Thyroid gland (tissue), 4 donors: ENCODE data around the gene ARL2BP. TPM values are rescaled to one million over a fixed set of nuclear protein-coding genes. Genes with fewer than 3 reads are reported as not detected.

Experiments used
- DNase-seq, 2 donors: peaks; one replicate each; pipeline ENCODE4 v3.0.0-alpha.2; 2019
- H3K27ac ChIP-seq, 3 donors: fragments of 200-600 bp; sonication (generic); 1 replicate in 2 of 3; 2 replicates in 1 of 3; pipeline ENCODE4 v1.5.1; 2016 to 2019; ENCODE audit warnings: mild to moderate bottlenecking in 1 of 3, moderate library complexity in 1 of 3
- H3K27me3 ChIP-seq: fragments of 200-600 bp; sonication (generic); one replicate; pipeline ENCODE4 v1.5.1; 2019
- H3K36me3 ChIP-seq, 2 donors: fragments of 200-600 bp; sonication (generic); one replicate each; pipeline ENCODE4 v1.5.1; 2016 to 2019
- H3K4me1 ChIP-seq, 2 donors: fragments of 200-600 bp; sonication (generic); one replicate each; pipeline ENCODE4 v1.5.1; 2017 to 2019
- H3K4me3 ChIP-seq, 3 donors: fragments of 200-600 bp; sonication (generic); replicated peaks in 1 of 3; 1 replicate in 2 of 3; 2 replicates in 1 of 3; pipeline ENCODE4 v1.5.1; 2016; ENCODE audit warnings: mild to moderate bottlenecking in 1 of 3
- H3K9me3 ChIP-seq: fragments of 200-600 bp; sonication (generic); one replicate; pipeline ENCODE4 v1.5.1; 2017
- CTCF ChIP-seq, 6 experiments: fragments of 200-600 bp in 3 of 6; fragments of 450-650 bp in 3 of 6; sonication (generic) in 3 of 6; IDR thresholded peaks; one replicate each; pipeline ENCODE4 v1.5.1; 2016 to 2019; ENCODE audit warnings: antibody characterized with exemption in 6 of 6, mild to moderate bottlenecking in 2 of 6, inconsistent platforms in 1 of 6, moderate library complexity in 1 of 6
- POLR2A ChIP-seq, 2 donors: fragments of 450-650 bp; IDR thresholded peaks; one replicate each; pipeline ENCODE4 v1.6.1; 2017; ENCODE audit warnings: antibody characterized with exemption in 2 of 2, mild to moderate bottlenecking in 2 of 2, moderate library complexity in 1 of 2
- WGBS, 2 donors: methylation state at CpG; one replicate each; pipeline ENCODE4 v1.1.5; 2017; 5-methylcytosine and 5-hydroxymethylcytosine counted together
- intact Hi-C: fragments of 100-400 bp; cut with DNase I; formaldehyde crosslinking; loops from one replicate; pipeline ENCODE4 v1.15.1; 2023
- total RNA-seq, 4 donors: library from RNA; depleted of rRNA; stranded (reverse); fragments of >200 nt; gene quantifications; one replicate each; pipeline ENCODE4 v1.2.3, GENCODE V29; 2016

Gene ARL2BP
- total RNA-seq, 4 donors from 2014 or later = 51.2 to 68.9 (median 60.0) TPM

- intact Hi-C loops = no loop called here
- no peak overlapping the region for H3K27ac ChIP-seq
- TF ChIP-seq CTCF (IDR thresholded peaks at IDR 0.05) = no peak
- no peak for TF ChIP-seq POLR2A (IDR thresholded peaks at IDR 0.05)
- 20 to 28% methylated on average over 15 to 20 of the region's 22 CpGs for WGBS, 2 donors
- no peaks in the 10 kb centered on the region for H3K27me3 ChIP-seq
- H3K4me3 ChIP-seq = peak overlapping the region; percentile 31 to 65 (median 56)
- H3K4me1 ChIP-seq = peaks cover 16 to 30% of the 10 kb centered on the region in 2 donors
- no peak for DNase-seq
- no peaks in the 10 kb centered on the region for H3K9me3 ChIP-seq
- H3K36me3 ChIP-seq = no peaks in the 10 kb centered on the region
Observed at GRCh38 chr16:57284952-57285363, 39.9 kb downstream of the ARL2BP start.

- Histone ChIP-seq H3K9me3 (no peaks in the 10 kb centered on the region), H3K36me3 (no peaks in the 10 kb centered on the region), H3K27ac (no peak overlapping the region), H3K4me3 (no peak overlapping the region), H3K27me3 (no peaks in the 10 kb centered on the region), H3K4me1 (peaks cover 16 to 26% of the 10 kb centered on the region in 2 donors)
- DNase-seq = no peak
- no peak for TF ChIP-seq POLR2A (IDR thresholded peaks at IDR 0.05)
- TF ChIP-seq CTCF (IDR thresholded peaks at IDR 0.05) = no peak
- intact Hi-C loops = no loop called here
- 80 to 87% methylated on average over 5 of the region's 5 CpGs for WGBS, 2 donors
Observed at GRCh38 chr16:57285379-57285778, 40.3 kb downstream of the ARL2BP start.

- no peaks in the 10 kb centered on the region for H3K36me3 ChIP-seq
- TF ChIP-seq POLR2A (IDR thresholded peaks at IDR 0.05) (no peak), CTCF (IDR thresholded peaks at IDR 0.05) (no peak)
- H3K4me1 ChIP-seq = peaks cover 0 to 5% of the 10 kb centered on the region in 2 donors
- no peaks in the 10 kb centered on the region for H3K9me3 ChIP-seq
- WGBS, 2 donors = 63 to 68% methylated on average over 13 to 14 of the region's 14 CpGs
- no peak overlapping the region for H3K27ac ChIP-seq
- intact Hi-C loops = no loop called here
- peak in 1 of 2 donors; percentile 36 for DNase-seq
- H3K27me3 ChIP-seq = no peaks in the 10 kb centered on the region
- H3K4me3 ChIP-seq = no peak overlapping the region
Observed at GRCh38 chr16:57289391-57290257, 44.6 kb downstream of the ARL2BP start.

DNA sequence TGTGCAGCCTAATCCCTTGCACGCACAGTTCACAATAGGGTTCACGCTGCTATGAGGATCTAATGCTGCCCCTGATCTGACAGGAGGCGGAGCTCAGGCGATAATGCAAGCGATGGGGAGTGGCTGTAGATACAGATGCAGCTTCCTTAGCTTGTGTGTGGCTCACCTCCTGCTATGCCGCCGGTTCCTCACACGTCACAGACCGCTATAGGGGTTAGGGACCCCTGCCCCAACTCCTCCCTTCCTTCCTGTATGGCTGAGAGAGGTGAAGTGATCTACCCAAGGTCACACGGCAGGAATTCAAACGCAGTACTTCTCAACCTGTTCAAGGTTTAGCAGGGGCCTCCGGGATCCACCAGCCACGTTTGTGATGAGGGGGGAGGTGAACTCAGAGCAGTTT, 52.8 kb downstream of the ARL2BP start:
- DNase-seq = no peak
- Histone ChIP-seq H3K9me3 (no peaks in the 10 kb centered on the region), H3K4me3 (no peak overlapping the region), H3K27ac (no peak overlapping the region), H3K36me3 (no peaks in the 10 kb centered on the region), H3K27me3 (no peaks in the 10 kb centered on the region), H3K4me1 (peaks cover 5 to 13% of the 10 kb centered on the region in 2 donors)
- 73 to 78% methylated on average over 13 of the region's 13 CpGs for WGBS, 2 donors
- TF ChIP-seq CTCF (IDR thresholded peaks at IDR 0.05) (no peak), POLR2A (IDR thresholded peaks at IDR 0.05) (no peak)
- intact Hi-C loops = loop anchor here (5.0 kb wide), 1 partner anchor 216 kb away; no protein-coding TSS in a partner anchor
